Sigmoid colon (tissue), 7 donors: ENCODE measurements around the gene CAPN2. TPM values are rescaled to one million over a fixed set of nuclear protein-coding genes. Genes with fewer than 3 reads are reported as not detected.

Source experiments
- DNase-seq: peaks from one replicate; pipeline ENCODE4 v3.0.0-alpha.2; 2019
- H3K27ac ChIP-seq, 4 donors: fragments of 200-600 bp; sonication (generic); one replicate each; pipeline ENCODE4 v1.5.1; 2016 to 2019; ENCODE audit warnings: mild to moderate bottlenecking in 1 of 4
- H3K27me3 ChIP-seq, 3 donors: fragments of 200-600 bp; sonication (generic); one replicate each; pipeline ENCODE4 v1.5.1; 2019; ENCODE audit warnings: mild to moderate bottlenecking in 1 of 3
- H3K36me3 ChIP-seq, 4 donors: fragments of 200-600 bp; sonication (generic); one replicate each; pipeline ENCODE4 v1.5.1; 2016 to 2019
- H3K4me1 ChIP-seq, 4 donors: fragments of 200-600 bp; sonication (generic); one replicate each; pipeline ENCODE4 v1.5.1; 2017 to 2019
- H3K4me3 ChIP-seq, 4 donors: fragments of 200-600 bp; sonication (generic); one replicate each; pipeline ENCODE4 v1.5.1; 2017 to 2019; ENCODE audit warnings: mild to moderate bottlenecking in 2 of 4, moderate library complexity in 1 of 4
- H3K9me3 ChIP-seq, 4 donors: fragments of 200-600 bp in 3 of 4; sonication (generic) in 3 of 4; one replicate each; pipeline versions ENCODE4 v1.5.1 to v1.6.1; 2013 to 2019
- CTCF ChIP-seq, 4 experiments: fragments of 450-650 bp in 3 of 4; fragments of 200-600 bp in 1 of 4; IDR thresholded peaks; one replicate each; pipeline ENCODE4 v1.5.1; 2016 to 2019; ENCODE audit warnings: antibody characterized with exemption in 4 of 4, mild to moderate bottlenecking in 3 of 4, moderate library complexity in 2 of 4
- EP300 ChIP-seq, 4 donors: sonication (generic); formaldehyde crosslinking; IDR thresholded peaks; one replicate each; pipeline ENCODE4 v1.6.1; 2017; ENCODE audit warnings: antibody characterized with exemption in 4 of 4
- POLR2A ChIP-seq, 2 donors: fragments of 450-650 bp; IDR thresholded peaks; one replicate each; pipeline ENCODE4 v1.6.1; 2016; ENCODE audit warnings: antibody characterized with exemption in 2 of 2, mild to moderate bottlenecking in 2 of 2, moderate library complexity in 2 of 2
- POLR2AphosphoS5 ChIP-seq, 4 donors: sonication (generic); formaldehyde crosslinking; IDR thresholded peaks; one replicate each; pipeline ENCODE4 v1.6.1; 2017; ENCODE audit warnings: antibody characterized with exemption in 4 of 4
- WGBS, 2 donors: extraction: QIAGEN DNeasy Blood & Tissue Kit; methylation state at CpG; one replicate each; pipeline ENCODE4 v1.1.7; 2013; 5-methylcytosine and 5-hydroxymethylcytosine counted together
- intact Hi-C: fragments of 100-400 bp; cut with DNase I; formaldehyde crosslinking; loops from one replicate; pipeline ENCODE4 v1.15.1; 2023
- polyA plus RNA-seq, 3 donors: library from polyadenylated mRNA; stranded (reverse); fragments of 200-250 nt; gene quantifications; one replicate each; pipeline ENCODE4 v1.2.3, GENCODE V29; 2013
- total RNA-seq, 4 donors: library from RNA; depleted of rRNA; stranded (reverse); fragments of >200 nt; gene quantifications; one replicate each; pipeline ENCODE4 v1.1.0, GENCODE V29; 2016
- donor health status: healthy with polysubstance abuse.
- donor health status: Bipolar disorder and iron deficiency.
- donor health status: healthy.

The CAPN2 gene
- total and polyA plus RNA-seq, 7 donors: 67.3 to 266 (median 135) TPM

DNA sequence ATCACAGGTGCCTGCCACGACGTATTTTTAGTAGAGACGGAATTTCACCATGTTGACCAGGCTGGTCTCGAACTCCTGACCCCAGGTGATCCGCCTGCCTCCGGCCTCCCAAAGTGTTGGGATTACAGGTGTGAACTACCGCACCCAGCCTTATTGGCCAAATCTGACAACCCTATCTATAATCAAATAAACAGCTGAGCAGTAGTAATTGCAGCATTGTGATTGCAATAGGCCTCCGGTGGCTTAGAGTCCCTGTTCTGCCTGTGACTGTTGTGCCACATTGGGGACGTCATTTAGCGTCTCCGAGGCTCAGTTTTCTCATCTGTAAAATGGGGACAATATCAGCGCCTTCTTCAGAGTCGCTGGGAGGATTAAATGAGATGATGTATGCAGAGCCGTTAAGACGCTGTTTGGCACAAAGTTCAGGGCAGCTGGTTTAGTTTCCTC, 569 bp upstream of the CAPN2 start:
- Histone ChIP-seq H3K27me3 (no peaks in the 10 kb centered on the region), H3K9me3 (no peaks in the 10 kb centered on the region), H3K4me3 (peak overlapping the region in 3 of 4 donors; percentile 69 to 86 (median 77)), H3K4me1 (peaks cover 0 to 60% (median 50%) of the 10 kb centered on the region in 4 donors), H3K36me3 (no peaks in the 10 kb centered on the region), H3K27ac (peak overlapping the region; percentile 91 to 95 (median 92))
- intact Hi-C loops: loop anchor here (1.0 to 2.0 kb wide), 2 partner anchors 38 to 135 kb away; no protein-coding TSS in a partner anchor
- TF ChIP-seq CTCF (IDR thresholded peaks at IDR 0.05) (no peak), EP300 (IDR thresholded peaks at IDR 0.05) (no peak)
- 17 to 62% methylated on average over 15 of the region's 15 CpGs for WGBS, 2 donors
- no peak for DNase-seq

GRCh38 chr1:223712850-223713474, 623 bp downstream of the CAPN2 start:
- 1 to 5% methylated on average over 40 of the region's 40 CpGs for WGBS, 2 donors
- intact Hi-C loops: loop anchor here (1.0 to 2.0 kb wide), 2 partner anchors 36 to 134 kb away; no protein-coding TSS in a partner anchor
- H3K27ac ChIP-seq: peak overlapping the region; percentile 91 to 95 (median 92)

GRCh38 chr1:223713546-223714420, 1.4 kb downstream of the CAPN2 start:
- WGBS, 2 donors: 21 to 57% methylated on average over 7 of the region's 7 CpGs
- Histone ChIP-seq H3K4me1 (peaks cover 0 to 53% (median 40%) of the 10 kb centered on the region in 4 donors), H3K4me3 (peak overlapping the region; percentile 59 to 86 (median 73)), H3K27ac (peak overlapping the region; percentile 91 to 95 (median 92)), H3K9me3 (no peaks in the 10 kb centered on the region), H3K27me3 (no peaks in the 10 kb centered on the region), H3K36me3 (peaks cover 0 to 14% (median 9%) of the 10 kb centered on the region in 4 donors)
- DNase-seq: no peak
- no peak for TF ChIP-seq POLR2A (IDR thresholded peaks at IDR 0.05)
- no peak for TF ChIP-seq POLR2AphosphoS5 (IDR thresholded peaks at IDR 0.05)
- TF ChIP-seq CTCF (IDR thresholded peaks at IDR 0.05): no peak
- no peak for TF ChIP-seq EP300 (IDR thresholded peaks at IDR 0.05)
- intact Hi-C loops: loop anchor here (2.0 kb wide), 1 partner anchor 133 kb away; no protein-coding TSS in a partner anchor

More at GRCh38 chr1:223712850-223713474, 623 bp downstream of the CAPN2 start:
- DNase-seq: peak; percentile 74
- Histone ChIP-seq H3K27me3 (no peaks in the 10 kb centered on the region), H3K9me3 (no peaks in the 10 kb centered on the region), H3K4me3 (peak overlapping the region; percentile 59 to 86 (median 73)), H3K4me1 (peaks cover 0 to 50% (median 40%) of the 10 kb centered on the region in 4 donors), H3K36me3 (peaks cover 0 to 6% (median 4%) of the 10 kb centered on the region in 4 donors)
- TF ChIP-seq CTCF (IDR thresholded peaks at IDR 0.05): no peak
- no peak for TF ChIP-seq POLR2A (IDR thresholded peaks at IDR 0.05)
- no peak for TF ChIP-seq POLR2AphosphoS5 (IDR thresholded peaks at IDR 0.05)
- TF ChIP-seq EP300 (IDR thresholded peaks at IDR 0.05): no peak

DNA sequence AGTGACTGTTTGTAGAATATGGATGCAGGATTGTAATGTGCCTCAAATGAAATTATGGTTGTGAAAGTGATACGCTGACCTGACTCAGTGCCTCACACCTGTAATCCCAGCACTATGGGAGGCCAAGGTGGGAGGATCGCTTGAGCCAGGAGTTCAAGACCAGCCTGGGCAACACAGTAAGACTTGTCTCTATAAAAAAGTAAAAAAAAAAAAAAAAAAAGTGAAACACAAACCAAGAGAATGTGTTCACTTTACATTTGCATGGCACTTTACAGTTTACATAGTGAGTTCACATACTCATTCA, 2.0 kb downstream of the CAPN2 start:
- Histone ChIP-seq H3K9me3 (no peaks in the 10 kb centered on the region), H3K27ac (peak overlapping the region in 2 of 4 donors; percentile 92 to 95), H3K4me3 (no peak overlapping the region), H3K4me1 (peaks cover 0 to 55% (median 40%) of the 10 kb centered on the region in 4 donors), H3K36me3 (peaks cover 0 to 20% (median 11%) of the 10 kb centered on the region in 4 donors), H3K27me3 (no peaks in the 10 kb centered on the region)
- no peak for TF ChIP-seq EP300 (IDR thresholded peaks at IDR 0.05)
- TF ChIP-seq POLR2AphosphoS5 (IDR thresholded peaks at IDR 0.05): no peak
- TF ChIP-seq CTCF (IDR thresholded peaks at IDR 0.05): no peak
- TF ChIP-seq POLR2A (IDR thresholded peaks at IDR 0.05): no peak
- 75 to 91% methylated on average over 2 of the region's 2 CpGs for WGBS, 2 donors
- no peak for DNase-seq
- intact Hi-C loops: no loop called here
